K562 (cell line): ENCODE measurements around the gene SLC7A6. TPM values are rescaled to one million over a fixed set of nuclear protein-coding genes. Genes with fewer than 3 reads are reported as not detected.

Experiments
- ATAC-seq: fragments of 200-7000 bp; cut with Tn5 transposase; 3 replicates; pipeline ENCODE4 v1.9.1; 2020; ENCODE audit warnings: moderate library complexity
- BruUV-seq: library from RNA; stranded (reverse); fragments of 400-500 nt; replicated peaks from 2 replicates; lab custom pipeline; 2021; lab: Mats Ljungman, UMichigan
- CTCF ChIA-PET: fragments of 300-600 bp; formaldehyde crosslinking; extraction: SDS; loops from one replicate; lab custom pipeline; 2021; ENCODE audit warnings: low intra/inter-chr PET ratio; lab: Yijun Ruan, JAX
- POLR2A ChIA-PET: fragments of 300-600, 350-650 bp; sonication (Branson Sonifier 250); formaldehyde crosslinking; extraction: SDS; loops from one replicate; lab custom pipeline; 2021; ENCODE audit warnings: antibody characterized with exemption, inconsistent platforms; lab: Yijun Ruan, JAX
- DNase-seq, 4 experiments: peaks; one replicate each; pipeline versions ENCODE4 v3.0.0 to v3.0.0-alpha.2; 2011 to 2018; ENCODE audit warnings: low spot score in 3 of 4, mixed read lengths in 3 of 4; ENCODE audit errors: extremely low read depth in 1 of 4
- FAIRE-seq: peaks from 2 replicates; lab custom pipeline; 2011; peaks lifted over from hg19 to GRCh38; lab: Jason Lieb, UNC
- H2AFZ ChIP-seq: 2 replicates; pipeline ENCODE4 v1.6.0; 2011; ENCODE audit warnings: low read depth, low read length, control low read depth, inconsistent platforms
- H3K27ac ChIP-seq: fragments of 200-600 bp; 3 replicates; pipeline ENCODE4 v1.8.0; 2011; ENCODE audit warnings: low read depth, mild to moderate bottlenecking, control low read depth, inconsistent platforms, low read length, moderate library complexity, mixed read lengths; ENCODE audit errors: extremely low read depth
- H3K27me3 ChIP-seq, 2 experiments: fragments of 300-600 bp in 1 of 2; 2 replicates in 1 of 2; 3 replicates in 1 of 2; pipeline versions ENCODE4 v1.6.0 to v1.8.0; 2011; ENCODE audit warnings: inconsistent platforms in 2 of 2, low read length in 2 of 2, mild to moderate bottlenecking in 1 of 2, mixed read lengths in 1 of 2, moderate library complexity in 1 of 2; ENCODE audit not compliant: control insufficient read depth in 2 of 2, insufficient read depth in 2 of 2
- H3K36me3 ChIP-seq: fragments of 300-600 bp; 3 replicates; pipeline ENCODE4 v1.8.0; 2011; ENCODE audit warnings: mild to moderate bottlenecking, low read length, inconsistent platforms; ENCODE audit not compliant: control insufficient read depth, insufficient read depth
- H3K4me1 ChIP-seq, 2 experiments: fragments of 200-600 bp in 1 of 2; replicated peaks in 1 of 2; 2 replicates in 1 of 2; 3 replicates in 1 of 2; pipeline versions ENCODE4 v1.5.1 to v1.8.0; 2011; ENCODE audit warnings: inconsistent platforms in 2 of 2, low read length in 2 of 2, mild to moderate bottlenecking in 1 of 2, mixed read lengths in 1 of 2, moderate library complexity in 1 of 2; ENCODE audit not compliant: control insufficient read depth in 2 of 2, insufficient read depth in 2 of 2
- H3K4me2 ChIP-seq: 2 replicates; pipeline ENCODE4 v1.6.1; 2011; ENCODE audit warnings: low read length, control low read depth, inconsistent platforms, mixed read lengths; ENCODE audit not compliant: insufficient read depth
- H3K4me3 ChIP-seq: fragments of 200-600 bp; sonication (generic), shearing (Covaris generic); 2 replicates; pipeline ENCODE4 v1.5.1; 2016; ENCODE audit warnings: control low read depth, inconsistent platforms
- H3K79me2 ChIP-seq: fragments of 200-600 bp; 3 replicates; pipeline ENCODE4 v1.8.0; 2011; ENCODE audit warnings: low read length, inconsistent platforms; ENCODE audit not compliant: control insufficient read depth, insufficient read depth
- H3K9ac ChIP-seq, 2 experiments: 2 replicates each; pipeline versions ENCODE4 v1.6.0 to v1.6.1; 2011; ENCODE audit warnings: low read depth in 2 of 2, low read length in 2 of 2, control low read depth in 1 of 2, inconsistent platforms in 1 of 2, mild to moderate bottlenecking in 1 of 2, mixed read lengths in 1 of 2; ENCODE audit not compliant: insufficient read depth in 1 of 2
- H3K9me1 ChIP-seq: one replicate; pipeline ENCODE4 v1.6.0; 2011; ENCODE audit warnings: inconsistent platforms, mild to moderate bottlenecking, low read length, moderate library complexity; ENCODE audit not compliant: control insufficient read depth, insufficient read depth
- H3K9me3 ChIP-seq: replicated peaks from 2 replicates; pipeline ENCODE4 v1.5.1; 2011; ENCODE audit warnings: low read depth, low read length, inconsistent platforms; ENCODE audit not compliant: control insufficient read depth, insufficient read depth
- H4K20me1 ChIP-seq: replicated peaks from 2 replicates; pipeline ENCODE4 v1.6.1; 2011; ENCODE audit warnings: low read length, inconsistent platforms, mixed read lengths; ENCODE audit not compliant: control insufficient read depth, insufficient read depth
- DPF2 ChIP-seq: fragments of 450-650 bp; IDR thresholded peaks from 2 replicates; pipeline ENCODE4 v1.6.1; 2016
- E2F6 ChIP-seq, 2 experiments: IDR thresholded peaks; 2 replicates each; pipeline ENCODE4 v1.6.1; 2011; ENCODE audit warnings: borderline replicate concordance in 1 of 2, control low read depth in 1 of 2, low read depth in 1 of 2, low read length in 1 of 2, mild to moderate bottlenecking in 1 of 2, mixed read lengths in 1 of 2, moderate library complexity in 1 of 2; ENCODE audit not compliant: insufficient read depth in 1 of 2, insufficient read length in 1 of 2, poor library complexity in 1 of 2, severe bottlenecking in 1 of 2; ENCODE audit errors: extremely low read depth in 1 of 2
- EP300 ChIP-seq: IDR thresholded peaks from 2 replicates; pipeline ENCODE4 v1.6.1; 2012; ENCODE audit warnings: low read length, improper control_type of control experiment
- HDAC1 ChIP-seq, 2 experiments: fragments of 450-650 bp; IDR thresholded peaks; 2 replicates each; pipeline ENCODE4 v1.6.1; 2016 to 2017; ENCODE audit warnings: inconsistent platforms in 1 of 2, mild to moderate bottlenecking in 1 of 2, moderate library complexity in 1 of 2
- HDGF ChIP-seq: fragments of 450-650 bp; IDR thresholded peaks from 2 replicates; pipeline ENCODE4 v1.6.1; 2016
- MED1 ChIP-seq: sonication (generic); formaldehyde crosslinking; IDR thresholded peaks from 2 replicates; pipeline ENCODE4 v1.8.1; 2023; ENCODE audit warnings: missing genetic modification reagents, borderline replicate concordance
- MYNN ChIP-seq, 2 experiments: sonication (generic); formaldehyde crosslinking in 1 of 2; IDR thresholded peaks; 2 replicates each; pipeline versions ENCODE4 v1.5.0 to v1.6.1; 2016 to 2020; ENCODE audit warnings: antibody characterized with exemption in 1 of 2, missing genetic modification reagents in 1 of 2
- NCOR1 ChIP-seq: fragments of 450-650 bp; IDR thresholded peaks from 2 replicates; pipeline ENCODE4 v1.6.1; 2016; ENCODE audit warnings: mild to moderate bottlenecking, moderate library complexity
- NKRF ChIP-seq: fragments of 450-650 bp; IDR thresholded peaks from 2 replicates; pipeline ENCODE4 v1.6.1; 2016; ENCODE audit warnings: borderline replicate concordance
- SMARCA4 ChIP-seq: fragments of 450-650 bp; IDR thresholded peaks from 2 replicates; pipeline ENCODE4 v1.6.1; 2016
- SMARCC2 ChIP-seq: fragments of 450-650 bp; IDR thresholded peaks from 2 replicates; pipeline ENCODE4 v1.6.1; 2017; ENCODE audit warnings: antibody characterized with exemption, moderate library complexity, mild to moderate bottlenecking, low read depth
- SOX6 ChIP-seq: fragments of 450-650 bp; IDR thresholded peaks from 2 replicates; pipeline ENCODE4 v1.6.1; 2014; ENCODE audit warnings: mild to moderate bottlenecking
- SRSF9 ChIP-seq: fragments of 200-400 bp; formaldehyde crosslinking; IDR thresholded peaks from 2 replicates; pipeline ENCODE4 v1.6.1; 2017; ENCODE audit warnings: low read depth, low read length, borderline replicate concordance
- TAL1 ChIP-seq: fragments of 450-650 bp; IDR thresholded peaks from 2 replicates; pipeline ENCODE4 v1.6.1; 2016; ENCODE audit warnings: mild to moderate bottlenecking
- TSC22D4 ChIP-seq: fragments of 450-650 bp; IDR thresholded peaks from 2 replicates; pipeline ENCODE4 v1.6.1; 2016; ENCODE audit warnings: missing genetic modification characterization, missing biosample characterization, control low read depth
- YY1 ChIP-seq, 3 experiments: IDR thresholded peaks; 2 replicates each; pipeline ENCODE4 v1.6.1; 2011; ENCODE audit warnings: low read length in 2 of 3, mild to moderate bottlenecking in 2 of 3, moderate library complexity in 2 of 3, borderline replicate concordance in 1 of 3, control low read depth in 1 of 3, low read depth in 1 of 3; ENCODE audit not compliant: insufficient read depth in 3 of 3, insufficient replicate concordance in 2 of 3, control insufficient read depth in 1 of 3, insufficient read length in 1 of 3; ENCODE audit errors: extremely low read depth in 1 of 3
- ZNF511 ChIP-seq: sonication (generic); formaldehyde crosslinking; IDR thresholded peaks from 2 replicates; pipeline ENCODE4 v1.8.0; 2022; ENCODE audit warnings: mild to moderate bottlenecking, missing genetic modification reagents
- ZNF586 ChIP-seq: fragments of 450-650 bp; formaldehyde crosslinking; conservative IDR thresholded peaks from 2 replicates; pipeline ENCODE4 v1.4.0; 2020; ENCODE audit warnings: mild to moderate bottlenecking, moderate library complexity
- WGBS: fragments of 100-300 bp; shearing (Covaris generic); methylation state at CpG from one replicate; pipeline ENCODE4 v1.1.6; 2016; ENCODE audit warnings: low coverage, mixed read lengths; ENCODE audit not compliant: insufficient coverage; ENCODE audit errors: missing lambda C conversion rate; 5-methylcytosine and 5-hydroxymethylcytosine counted together
- in situ Hi-C: fragments of 300-500 bp; cut with MboI; formaldehyde crosslinking; loops from 4 replicates; pipeline ENCODE4 v1.15.0; 2018; ENCODE audit warnings: inconsistent platforms, mixed read lengths
- intact Hi-C: fragments of 100-400 bp; cut with micrococcal nuclease; formaldehyde crosslinking; loops from 2 replicates; pipeline ENCODE4 v1.14.2; 2022
- polyA plus RNA-seq, 8 experiments: library from polyadenylated mRNA; depleted of rRNA in 4 of 8; stranded (reverse) in 5 of 8; unstranded in 3 of 8; fragments of >200 nt; fragmentation: Nextera tagmentation in 2 of 8; fragmentation: Illumina TruSeq in 1 of 8; extraction: Ambion mirVana in 2 of 8; extraction: Trizol in 1 of 8; gene quantifications; 2 replicates each; pipeline versions ENCODE4 v1.2.1 to v1.2.3, GENCODE V29; 2011 to 2014; ENCODE audit warnings: inconsistent platforms in 1 of 8, missing spikeins in 1 of 8
- total RNA-seq, 7 experiments: library from RNA; depleted of rRNA in 6 of 7; stranded (reverse); fragments of >200 nt in 6 of 7; fragmentation: Illumina TruSeq in 2 of 7; extraction: Trizol in 2 of 7; gene quantifications; 2 replicates each; pipeline versions ENCODE4 v1.2.1 to v1.2.3, GENCODE V29; 2011 to 2021; ENCODE audit warnings: low replicate concordance in 1 of 7

Gene SLC7A6
- total and polyA plus RNA-seq, 9 of the 15 experiments (the other 6 are each of a cell fraction or from before 2014, with no cell fraction given), result 12.6 to 60.1 (median 29.8) TPM

DNA sequence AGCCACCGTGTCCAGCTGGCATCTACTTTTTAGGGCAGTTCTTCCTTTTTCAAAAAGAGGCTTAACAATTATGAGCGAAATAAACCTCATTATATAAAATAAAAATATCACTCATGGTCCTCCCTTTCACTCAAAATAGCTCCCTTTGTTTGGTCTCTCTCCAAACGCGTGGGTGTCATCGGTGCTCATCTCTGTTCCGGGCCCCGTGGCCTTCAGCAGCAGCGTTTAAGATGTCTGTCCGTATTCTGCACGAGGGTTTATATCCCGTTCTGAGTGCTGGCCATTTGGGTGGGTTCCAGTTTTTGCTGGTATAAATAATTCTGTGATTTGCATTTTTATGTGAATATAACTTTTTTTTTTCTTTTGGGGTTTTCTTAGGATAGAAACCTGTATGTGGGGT is 79.9 kb downstream of the SLC7A6 start:
- BruUV-seq, result no TSS peak
- intact Hi-C loops, result no loop called here
- TF ChIP-seq ZNF511 (CRISPR knock-in tag) (no peak), NCOR1 (peak; percentile 28; the same call in 1 of the 2 replicates), HDGF (no peak), SMARCA4 (peak; percentile 66), EP300 (0 out of 2 replicates have a peak, but pooled peaks have one; percentile 9), SRSF9 (no peak), SOX6 (peak; percentile 56), DPF2 (peak; percentile 65), E2F6 (IDR thresholded peaks at IDR 0.05; ENCODE audit: borderline replicate concordance in 1 of 2, extremely low read depth in 1 of 2, insufficient read depth in 1 of 2, insufficient read length in 1 of 2, low read depth in 1 of 2, low read length in 1 of 2, poor library complexity in 1 of 2, severe bottlenecking in 1 of 2) (peak in 1 of 2 experiments; percentile 30), ZNF586 (CRISPR knock-in tag) (no peak), MYNN (IDR thresholded peaks at IDR 0.05) (no peak), MYNN (CRISPR knock-in tag; IDR thresholded peaks at IDR 0.05) (no peak), TSC22D4 (no peak), TAL1 (no peak), MED1 (CRISPR knock-in tag) (no peak), HDAC1 (IDR thresholded peaks at IDR 0.05) (no peak), SMARCC2 (no peak), YY1 (IDR thresholded peaks at IDR 0.05; ENCODE audit: borderline replicate concordance in 1 of 3, control insufficient read depth in 1 of 3, extremely low read depth in 1 of 3, insufficient read depth in 3 of 3, insufficient read length in 1 of 3, insufficient replicate concordance in 2 of 3, low read depth in 1 of 3, low read length in 2 of 3) (peak in 1 of 3 experiments; percentile 47), NKRF (0 out of 2 replicates have a peak, but pooled peaks have one; percentile 26)

More for the DNA sequence above, 79.9 kb downstream of the SLC7A6 start:
- WGBS, result 20% methylated on average over 11 of the region's 11 CpGs
- no peaks in the 10 kb centered on the region for H3K27me3 ChIP-seq
- H3K9ac ChIP-seq, result no peak overlapping the region
- H3K4me2 ChIP-seq, result no peak overlapping the region
- H2AFZ ChIP-seq, result no peak overlapping the region
- no peaks in the 10 kb centered on the region for H3K79me2 ChIP-seq
- H3K27ac ChIP-seq, result no peak overlapping the region
- ATAC-seq (peak; percentile 90), FAIRE-seq (peak; percentile 87), DNase-seq (peak; percentile 59 to 71 (median 62))
- H3K4me1 ChIP-seq, result peaks cover 3 to 6% of the 10 kb centered on the region in 2 experiments; a peak in 3 of 5 replicates
- H3K36me3 ChIP-seq, result peaks cover 93% of the 10 kb centered on the region
- H3K9me1 ChIP-seq, result no peaks in the 10 kb centered on the region
- H4K20me1 ChIP-seq, result no peaks in the 10 kb centered on the region; the same call in 1 of the 2 replicates
- H3K4me3 ChIP-seq, result no peak overlapping the region
- H3K9me3 ChIP-seq, result no peaks in the 10 kb centered on the region
- ChIA-PET CTCF (no interaction called here), POLR2A (interaction anchor here (0.8 to 1.3 kb wide), 3 partner anchors 12 to 251 kb away, joined by 3 to 4 read pairs (median 3); no protein-coding TSS in a partner anchor)
- in situ Hi-C loops, result no loop called here
